Stimulated activated naive CD8-positive, alpha-beta T cell treated with anti-CD3 and anti-CD28 coated beads, Interleukin-15, Interleukin-2, amounts not matched to agents 100 ng/mL and 50 ng/mL, for 24 hours (primary cell): ENCODE measurements around the gene COLQ.
"Not testable (repeated sequence)": the region's sequence is repeated elsewhere in the genome, so short reads cannot be mapped to it uniquely, and the experiment has no call there.

Experiments
- H3K27ac Mint-ChIP-seq: one replicate; pipeline ENCODE4 v1.8.0; 2021; ENCODE audit warnings: mild to moderate bottlenecking, mixed read lengths
- H3K27me3 Mint-ChIP-seq: one replicate; pipeline ENCODE4 v1.8.0; 2021; ENCODE audit warnings: mixed read lengths
- H3K36me3 Mint-ChIP-seq: one replicate; pipeline ENCODE4 v1.8.0; 2021; ENCODE audit warnings: low read depth, mixed read lengths
- H3K4me1 Mint-ChIP-seq: one replicate; pipeline ENCODE4 v1.8.0; 2021; ENCODE audit warnings: low read depth, mixed read lengths
- H3K4me3 Mint-ChIP-seq: one replicate; pipeline ENCODE4 v1.8.0; 2021; ENCODE audit warnings: mild to moderate bottlenecking, mixed read lengths
- H3K9me3 Mint-ChIP-seq: one replicate; pipeline ENCODE4 v1.8.0; 2021; ENCODE audit warnings: mixed read lengths

COLQ gene

GRCh38 chr3:15462451-15462850, 59.1 kb downstream of the COLQ start:
- Mint-ChIP-seq H3K9me3 (no peaks in the 10 kb centered on the region), H3K27ac (no peak overlapping the region), H3K27me3 (no peaks in the 10 kb centered on the region), H3K4me3 (no peak overlapping the region), H3K4me1 (peaks cover 15% of the 10 kb centered on the region), H3K36me3 (peaks cover 5% of the 10 kb centered on the region)

- Mint-ChIP-seq H3K27ac (no peak overlapping the region), H3K36me3 (peaks cover 5% of the 10 kb centered on the region), H3K4me3 (no peak overlapping the region), H3K9me3 (no peaks in the 10 kb centered on the region), H3K4me1 (peaks cover 15% of the 10 kb centered on the region), H3K27me3 (no peaks in the 10 kb centered on the region)
These were observed 60.5 kb downstream of the COLQ start for GRCh38 chr3:15460891-15461531.

DNA sequence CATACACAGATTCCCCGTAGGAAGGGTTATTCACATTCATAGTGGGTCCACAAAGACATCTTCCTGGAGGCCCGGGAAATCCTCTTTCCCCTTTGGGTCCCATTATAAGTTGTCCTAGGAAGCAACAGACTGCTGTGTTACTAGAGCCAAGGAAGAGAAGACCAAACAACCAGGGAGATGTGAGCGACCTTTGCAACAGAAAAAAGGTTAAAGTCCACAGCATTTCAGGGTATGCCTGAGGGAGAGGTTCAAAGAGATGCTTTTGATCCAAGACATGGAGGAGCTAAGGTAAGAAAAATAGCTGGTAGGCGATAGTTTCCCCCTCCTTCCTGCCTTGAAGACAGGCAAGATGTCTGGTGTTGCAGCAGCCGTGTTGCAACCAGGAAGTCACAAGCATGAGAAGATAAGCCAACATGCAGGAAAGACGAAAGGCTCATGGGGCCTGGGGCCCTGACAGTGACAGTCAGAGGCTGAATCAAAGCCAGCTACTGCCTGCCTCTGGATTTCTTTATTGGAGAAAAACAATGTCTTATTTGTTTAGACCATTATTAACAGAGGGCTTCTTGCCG, 63.2 kb downstream of the COLQ start:
- H3K4me1 Mint-ChIP-seq = peaks cover 15% of the 10 kb centered on the region
- peaks cover 5% of the 10 kb centered on the region for H3K36me3 Mint-ChIP-seq
- no peaks in the 10 kb centered on the region for H3K9me3 Mint-ChIP-seq
- H3K27me3 Mint-ChIP-seq = no peaks in the 10 kb centered on the region
- no peak overlapping the region for H3K4me3 Mint-ChIP-seq
- no peak overlapping the region for H3K27ac Mint-ChIP-seq

DNA sequence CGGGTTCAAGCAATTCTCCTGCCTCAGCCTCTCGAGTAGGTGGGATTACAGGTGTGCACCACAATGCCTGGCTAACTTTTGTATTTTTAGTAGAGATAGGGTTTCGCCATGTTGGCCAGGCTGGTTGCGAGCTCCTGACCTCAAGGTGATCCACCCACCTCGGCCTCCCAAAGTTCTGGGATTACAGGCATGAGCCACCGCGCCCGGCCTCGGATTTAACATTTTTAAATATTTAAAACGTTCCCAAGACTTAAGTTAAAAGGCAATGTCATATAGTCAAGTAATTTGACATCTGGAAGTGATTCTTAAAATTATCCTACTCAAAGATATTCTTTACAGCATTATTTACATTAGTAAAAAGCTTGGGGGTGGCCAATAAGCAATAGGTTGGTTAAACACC, 64.6 kb downstream of the COLQ start:
- H3K36me3 Mint-ChIP-seq, H3K27ac Mint-ChIP-seq, H3K4me1 Mint-ChIP-seq, H3K27me3 Mint-ChIP-seq, H3K4me3 Mint-ChIP-seq, H3K9me3 Mint-ChIP-seq: not testable (repeated sequence)

- Mint-ChIP-seq H3K4me1 (peaks cover 3% of the 10 kb centered on the region), H3K36me3 (peaks cover 5% of the 10 kb centered on the region), H3K9me3 (no peaks in the 10 kb centered on the region), H3K4me3 (no peak overlapping the region), H3K27me3 (no peaks in the 10 kb centered on the region), H3K27ac (no peak overlapping the region)
These were observed 65.2 kb downstream of the COLQ start for GRCh38 chr3:15456321-15456720.

DNA sequence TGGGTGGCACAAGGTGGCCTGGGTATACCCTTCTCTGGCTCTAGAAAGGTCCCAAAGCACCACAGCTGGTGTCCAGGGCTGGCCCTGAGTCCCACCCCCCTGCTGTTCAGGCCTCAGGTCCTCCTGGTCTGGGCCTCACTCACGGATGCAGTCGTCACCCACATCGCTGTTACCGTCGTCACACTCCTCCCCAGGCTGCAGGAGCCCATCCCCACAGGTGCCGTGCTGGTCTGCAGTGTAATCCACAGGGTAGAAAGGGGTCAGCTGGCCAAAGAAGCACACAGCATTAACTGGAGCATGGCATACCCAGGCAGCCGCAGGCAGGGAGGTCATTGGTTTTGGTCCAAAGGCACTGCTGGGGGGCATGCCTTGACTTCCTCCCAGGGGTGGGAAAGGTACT, 65.8 kb downstream of the COLQ start:
- no peaks in the 10 kb centered on the region for H3K4me1 Mint-ChIP-seq
- no peak overlapping the region for H3K27ac Mint-ChIP-seq
- no peaks in the 10 kb centered on the region for H3K9me3 Mint-ChIP-seq
- H3K36me3 Mint-ChIP-seq = peaks cover 5% of the 10 kb centered on the region
- H3K4me3 Mint-ChIP-seq = no peak overlapping the region
- H3K27me3 Mint-ChIP-seq = no peaks in the 10 kb centered on the region

DNA sequence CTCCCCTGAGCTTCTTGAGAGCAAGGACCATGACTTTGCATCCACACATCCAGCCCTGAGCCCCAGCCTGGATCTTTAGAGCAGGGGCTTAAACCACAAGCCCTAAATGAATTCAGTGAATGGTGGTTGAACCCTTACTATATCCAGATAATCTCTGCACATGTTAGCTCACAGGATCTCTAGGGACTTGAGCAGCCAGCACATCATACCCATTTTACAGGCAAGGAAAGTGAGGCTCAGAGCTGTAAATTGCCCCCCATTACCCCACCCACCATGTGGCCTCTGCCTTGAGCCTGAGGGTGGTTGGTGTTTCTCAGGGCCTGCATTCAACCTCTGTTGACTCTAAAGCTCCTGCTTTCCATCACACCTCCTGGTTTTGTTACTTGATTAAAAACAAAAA, 66.5 kb downstream of the COLQ start:
- no peaks in the 10 kb centered on the region for H3K4me1 Mint-ChIP-seq

GRCh38 chr3:15453991-15454625, 67.4 kb downstream of the COLQ start:
- Mint-ChIP-seq H3K4me1 (no peaks in the 10 kb centered on the region), H3K4me3 (no peak overlapping the region), H3K9me3 (no peaks in the 10 kb centered on the region), H3K27ac (no peak overlapping the region), H3K36me3 (peaks cover 5% of the 10 kb centered on the region), H3K27me3 (no peaks in the 10 kb centered on the region)

More for the DNA sequence above, 66.5 kb downstream of the COLQ start:
- Mint-ChIP-seq H3K27ac (no peak overlapping the region), H3K27me3 (no peaks in the 10 kb centered on the region), H3K9me3 (no peaks in the 10 kb centered on the region), H3K4me3 (no peak overlapping the region), H3K36me3 (peaks cover 5% of the 10 kb centered on the region)

DNA sequence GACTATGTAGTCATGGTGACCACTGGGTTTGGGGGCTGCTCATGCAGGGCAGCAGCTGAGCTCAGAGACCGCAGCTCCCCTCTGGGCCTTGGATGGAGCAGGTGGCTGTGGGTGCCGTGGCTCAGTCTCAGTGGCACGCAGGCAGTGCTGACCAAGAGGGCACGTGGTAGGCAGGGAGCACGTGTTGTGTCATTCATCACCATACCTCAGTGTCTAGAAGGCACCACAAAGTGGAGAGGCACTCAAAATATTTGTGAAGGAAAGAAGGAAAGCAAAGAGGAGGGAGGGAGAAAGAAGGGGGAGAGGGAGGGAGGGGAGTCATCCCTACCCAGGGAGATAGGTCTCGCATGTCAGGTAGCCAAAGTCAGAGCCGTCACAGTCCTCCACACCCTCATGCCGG, 68.0 kb downstream of the COLQ start:
- Mint-ChIP-seq H3K36me3 (peaks cover 5% of the 10 kb centered on the region), H3K27me3 (no peaks in the 10 kb centered on the region), H3K9me3 (no peaks in the 10 kb centered on the region), H3K4me1 (no peaks in the 10 kb centered on the region), H3K4me3 (no peak overlapping the region), H3K27ac (no peak overlapping the region)

GRCh38 chr3:15452961-15453360, 68.5 kb downstream of the COLQ start:
- H3K27ac Mint-ChIP-seq = no peak overlapping the region
- H3K27me3 Mint-ChIP-seq = no peaks in the 10 kb centered on the region
- no peak overlapping the region for H3K4me3 Mint-ChIP-seq
- no peaks in the 10 kb centered on the region for H3K9me3 Mint-ChIP-seq
- H3K4me1 Mint-ChIP-seq = no peaks in the 10 kb centered on the region
- no peaks in the 10 kb centered on the region for H3K36me3 Mint-ChIP-seq

DNA sequence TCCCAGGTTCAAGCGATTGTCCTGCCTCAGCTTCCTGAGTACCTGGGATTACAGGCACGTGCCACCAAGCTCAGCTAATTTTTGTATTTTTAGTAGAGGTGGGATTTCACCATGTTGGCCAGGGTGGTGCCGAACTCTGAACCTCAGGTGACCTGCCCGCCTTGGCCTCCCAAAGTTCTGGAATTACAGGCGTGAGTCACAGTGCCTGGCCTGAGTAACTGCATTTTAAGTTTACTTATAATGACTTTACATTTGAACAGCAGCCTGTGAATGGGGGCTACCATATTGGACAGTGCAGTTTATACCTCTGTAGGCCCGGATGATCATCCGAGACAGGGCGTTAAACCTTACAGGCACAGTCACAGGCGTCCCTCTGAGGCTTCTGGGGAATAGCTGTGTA, 69.3 kb downstream of the COLQ start:
- no peaks in the 10 kb centered on the region for H3K4me1 Mint-ChIP-seq
- H3K27ac Mint-ChIP-seq = no peak overlapping the region
- H3K9me3 Mint-ChIP-seq = no peaks in the 10 kb centered on the region
- no peaks in the 10 kb centered on the region for H3K36me3 Mint-ChIP-seq
- H3K27me3 Mint-ChIP-seq = no peaks in the 10 kb centered on the region
- no peak overlapping the region for H3K4me3 Mint-ChIP-seq

DNA sequence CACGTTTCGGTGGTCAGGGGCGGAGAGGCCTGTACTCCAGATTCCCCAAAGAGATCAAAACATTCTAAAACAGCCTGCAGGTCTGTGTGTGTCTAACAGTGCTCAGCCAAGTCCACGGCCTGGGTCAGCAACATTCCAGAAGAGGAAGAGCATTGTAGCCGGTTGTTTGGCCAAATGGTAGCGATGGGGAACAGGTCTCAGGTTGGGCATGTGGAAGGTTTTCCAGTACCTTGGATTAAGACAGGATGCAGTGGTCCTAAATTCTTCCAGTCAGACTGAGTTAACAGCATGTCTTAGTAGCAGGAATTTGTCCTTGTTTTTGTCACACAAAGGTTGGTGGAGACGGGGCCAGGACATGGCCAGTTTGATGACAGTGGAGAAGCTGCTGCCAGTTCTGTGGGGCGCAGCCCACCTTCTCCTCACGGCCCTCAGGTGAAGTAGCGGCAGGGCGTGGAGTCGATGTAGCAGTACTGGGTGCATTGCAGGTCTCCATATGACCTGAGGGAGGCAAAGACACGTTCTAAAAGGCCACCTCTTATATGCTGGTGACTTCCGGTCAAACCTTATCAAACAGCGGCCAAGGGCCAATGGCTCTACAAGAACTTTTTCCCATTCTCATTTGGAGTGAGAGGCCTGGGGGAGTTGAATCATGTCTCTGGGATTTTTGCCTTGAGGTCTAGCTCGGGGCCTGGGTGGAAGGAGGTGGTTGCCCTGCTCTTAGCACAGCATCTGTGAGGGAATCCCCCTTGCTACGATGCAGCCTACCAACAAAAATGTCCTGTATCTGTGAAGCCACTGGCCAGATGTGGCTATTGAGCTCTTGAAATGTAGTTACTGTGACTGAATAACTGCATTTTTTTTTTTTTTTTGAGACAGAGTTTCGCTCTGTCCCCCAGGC, 70.0 kb downstream of the COLQ start:
- H3K9me3 Mint-ChIP-seq = no peaks in the 10 kb centered on the region
- no peak overlapping the region for H3K4me3 Mint-ChIP-seq
- H3K27me3 Mint-ChIP-seq = no peaks in the 10 kb centered on the region
- H3K4me1 Mint-ChIP-seq = no peaks in the 10 kb centered on the region
- H3K36me3 Mint-ChIP-seq = no peaks in the 10 kb centered on the region
- H3K27ac Mint-ChIP-seq = no peak overlapping the region

- Mint-ChIP-seq H3K4me1 (no peaks in the 10 kb centered on the region), H3K4me3 (no peak overlapping the region), H3K9me3 (no peaks in the 10 kb centered on the region), H3K27me3 (no peaks in the 10 kb centered on the region), H3K27ac (no peak overlapping the region), H3K36me3 (peaks cover 2% of the 10 kb centered on the region)
These were observed 70.9 kb downstream of the COLQ start for GRCh38 chr3:15450438-15451215.

DNA sequence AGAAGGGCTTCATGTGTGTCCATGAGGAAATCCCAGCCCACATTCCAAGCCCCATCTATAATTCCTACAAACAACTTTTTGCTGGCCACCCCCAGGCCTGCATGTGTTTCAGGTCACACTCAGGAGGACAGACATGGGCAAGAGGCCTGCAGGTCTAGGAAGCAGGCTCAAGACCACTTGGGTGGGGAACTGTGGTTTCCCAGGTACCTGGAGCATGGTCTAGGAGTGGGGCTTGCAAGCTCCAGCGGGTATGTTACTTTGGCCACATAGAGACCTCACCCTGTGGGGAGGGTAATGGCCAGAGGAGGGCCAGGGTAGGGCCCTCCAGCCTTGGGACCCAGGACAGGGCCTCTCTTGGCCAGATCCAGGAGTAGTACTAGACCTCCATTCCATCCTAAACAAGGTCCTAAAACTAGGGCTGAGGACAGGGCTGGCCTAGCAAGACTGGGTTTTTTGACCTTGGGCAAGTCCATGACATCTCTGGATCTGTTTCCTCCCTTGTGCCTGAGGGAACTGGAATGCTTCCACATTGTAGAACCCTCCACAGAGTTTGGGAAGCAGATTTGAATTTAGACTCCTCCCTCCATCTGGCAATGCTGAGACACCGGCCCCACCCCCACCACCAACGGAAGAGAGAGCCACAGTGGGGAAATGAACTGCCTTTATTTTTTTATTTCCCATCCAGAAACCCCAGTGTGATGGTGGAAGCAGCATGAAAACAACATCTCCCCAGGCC, 71.8 kb downstream of the COLQ start:
- Mint-ChIP-seq H3K27ac (no peak overlapping the region), H3K36me3 (peaks cover 4% of the 10 kb centered on the region), H3K9me3 (no peaks in the 10 kb centered on the region), H3K4me1 (no peaks in the 10 kb centered on the region), H3K27me3 (no peaks in the 10 kb centered on the region), H3K4me3 (no peak overlapping the region)
